ENCODE measurements around the gene MAN1C1.

DNA sequence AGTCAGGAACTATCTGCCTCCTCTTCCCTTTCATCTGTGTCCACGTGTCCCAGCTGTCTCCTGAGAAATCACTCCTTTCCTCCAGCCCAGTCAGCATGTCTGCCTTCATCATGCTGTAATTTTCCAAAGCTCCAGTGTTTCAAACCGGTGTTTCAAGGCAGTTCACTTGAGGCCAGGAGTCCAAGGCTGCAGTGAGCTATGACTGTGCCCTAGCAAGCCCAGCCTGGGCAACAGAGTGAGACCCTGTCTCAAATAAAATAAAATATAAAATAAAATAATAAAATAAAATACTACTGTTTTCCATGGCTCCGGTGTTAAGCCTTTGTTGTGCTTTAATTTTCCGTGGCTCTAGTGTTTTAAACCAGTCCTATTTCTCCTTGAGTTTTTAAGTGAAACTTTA is 175.5 kb downstream of the MAN1C1 start:
- TF ChIP-seq, protein P1, sequence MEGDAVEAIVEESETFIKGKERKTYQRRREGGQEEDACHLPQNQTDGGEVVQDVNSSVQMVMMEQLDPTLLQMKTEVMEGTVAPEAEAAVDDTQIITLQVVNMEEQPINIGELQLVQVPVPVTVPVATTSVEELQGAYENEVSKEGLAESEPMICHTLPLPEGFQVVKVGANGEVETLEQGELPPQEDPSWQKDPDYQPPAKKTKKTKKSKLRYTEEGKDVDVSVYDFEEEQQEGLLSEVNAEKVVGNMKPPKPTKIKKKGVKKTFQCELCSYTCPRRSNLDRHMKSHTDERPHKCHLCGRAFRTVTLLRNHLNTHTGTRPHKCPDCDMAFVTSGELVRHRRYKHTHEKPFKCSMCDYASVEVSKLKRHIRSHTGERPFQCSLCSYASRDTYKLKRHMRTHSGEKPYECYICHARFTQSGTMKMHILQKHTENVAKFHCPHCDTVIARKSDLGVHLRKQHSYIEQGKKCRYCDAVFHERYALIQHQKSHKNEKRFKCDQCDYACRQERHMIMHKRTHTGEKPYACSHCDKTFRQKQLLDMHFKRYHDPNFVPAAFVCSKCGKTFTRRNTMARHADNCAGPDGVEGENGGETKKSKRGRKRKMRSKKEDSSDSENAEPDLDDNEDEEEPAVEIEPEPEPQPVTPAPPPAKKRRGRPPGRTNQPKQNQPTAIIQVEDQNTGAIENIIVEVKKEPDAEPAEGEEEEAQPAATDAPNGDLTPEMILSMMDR (IDR thresholded peaks at IDR 0.05), result no peak
- no peak for TF ChIP-seq EZH2phosphoT487 (IDR thresholded peaks at IDR 0.05)

Data from neural progenitor cell (in vitro differentiated cells).